ENCODE results near the gene CCDC28A.
"Not testable (repeated sequence)": the region's sequence is repeated elsewhere in the genome, so short reads cannot be mapped to it uniquely, and the experiment has no call there.

Gene CCDC28A

GRCh38 chr6:138773177-138774091 is at the start of gene CCDC28A:
Gene CCDC28A, plus strand, starts transcription at chr6:138773769. Its CDS starts 2,352 bp downstream, at chr6:138776121.
- DNase-seq (ENCODE audit: low spot score), result peak; percentile 88

- DNase-seq (ENCODE audit: low spot score), result peak; percentile 53
These were observed 49.6 kb upstream of the CCDC28A start for GRCh38 chr6:138724015-138724414.

- DNase-seq (ENCODE audit: low spot score), result no peak
These were observed 47.4 kb upstream of the CCDC28A start for GRCh38 chr6:138726066-138726756.

GRCh38 chr6:138726757-138727097 is 46.8 kb upstream of the CCDC28A start:
- DNase-seq (ENCODE audit: low spot score), result no peak

- no peak for DNase-seq (ENCODE audit: low spot score)
These were observed 46.4 kb upstream of the CCDC28A start for GRCh38 chr6:138727182-138727581.

- no peak for DNase-seq (ENCODE audit: low spot score)
These were observed 44.9 kb upstream of the CCDC28A start for GRCh38 chr6:138728662-138729061.

GRCh38 chr6:138730037-138730436 is 43.5 kb upstream of the CCDC28A start:
- not testable (repeated sequence) for DNase-seq (ENCODE audit: low spot score)

GRCh38 chr6:138734585-138734984 is 39.0 kb upstream of the CCDC28A start:
- DNase-seq (ENCODE audit: low spot score), result no peak

- no peak for DNase-seq (ENCODE audit: low spot score)
These were observed 36.9 kb upstream of the CCDC28A start for GRCh38 chr6:138736640-138737039.

GRCh38 chr6:138752017-138752416 is 21.6 kb upstream of the CCDC28A start:
- DNase-seq (ENCODE audit: low spot score), result no peak

GRCh38 chr6:138757136-138757535 is 16.4 kb upstream of the CCDC28A start:
- no peak for DNase-seq (ENCODE audit: low spot score)

GRCh38 chr6:138765896-138766655 is 7.5 kb upstream of the CCDC28A start:
- peak; percentile 28 for DNase-seq (ENCODE audit: low spot score)

- no peak for DNase-seq (ENCODE audit: low spot score)
These were observed 4.4 kb upstream of the CCDC28A start for GRCh38 chr6:138769102-138769676.

GRCh38 chr6:138772596-138773176 is 883 bp upstream of the CCDC28A start:
- no peak for DNase-seq (ENCODE audit: low spot score)

GRCh38 chr6:138774370-138774769 is 801 bp downstream of the CCDC28A start:
- no peak for DNase-seq (ENCODE audit: low spot score)

- no peak for DNase-seq (ENCODE audit: low spot score)
These were observed 3.1 kb downstream of the CCDC28A start for GRCh38 chr6:138776659-138777058.

GRCh38 chr6:138778331-138778730 is 4.8 kb downstream of the CCDC28A start:
- DNase-seq (ENCODE audit: low spot score), result no peak

GRCh38 chr6:138782243-138782642 is 8.7 kb downstream of the CCDC28A start:
- no peak for DNase-seq (ENCODE audit: low spot score)

- no peak for DNase-seq (ENCODE audit: low spot score)
These were observed 11.5 kb downstream of the CCDC28A start for GRCh38 chr6:138785079-138785478.

GRCh38 chr6:138785980-138786379 is 12.4 kb downstream of the CCDC28A start:
- DNase-seq (ENCODE audit: low spot score), result no peak

- DNase-seq (ENCODE audit: low spot score), result no peak
These were observed 13.6 kb downstream of the CCDC28A start for GRCh38 chr6:138787138-138787537.

All from SW480 (cell line).